HFFc6 (cell line): ENCODE measurements around the gene LTBP2. TPM values are rescaled to one million over a fixed set of nuclear protein-coding genes. Genes with fewer than 3 reads are reported as not detected.
A peak's percentile ranks its signal among the peaks of the same experiment; 100 is the strongest.

Experiments used
- DNase-seq: peaks from one replicate; pipeline ENCODE4 v3.0.0-alpha.2; 2018
- H3K27ac Mint-ChIP-seq: 2 replicates; pipeline ENCODE4 v1.8.0; 2020; ENCODE audit warnings: mild to moderate bottlenecking, mixed read lengths
- H3K27me3 Mint-ChIP-seq: 2 replicates; pipeline ENCODE4 v1.8.0; 2021; ENCODE audit warnings: mild to moderate bottlenecking, moderate library complexity, mixed read lengths; ENCODE audit not compliant: insufficient read depth
- H3K36me3 Mint-ChIP-seq: 2 replicates; pipeline ENCODE4 v1.8.0; 2021; ENCODE audit warnings: low read depth, mixed read lengths
- H3K4me1 Mint-ChIP-seq: 2 replicates; pipeline ENCODE4 v1.8.0; 2020; ENCODE audit warnings: low read depth, mixed read lengths
- H3K4me3 Mint-ChIP-seq: 2 replicates; pipeline ENCODE4 v1.8.0; 2020; ENCODE audit warnings: mild to moderate bottlenecking, moderate library complexity, mixed read lengths
- H3K9me3 Mint-ChIP-seq: 2 replicates; pipeline ENCODE4 v1.8.0; 2020; ENCODE audit warnings: mild to moderate bottlenecking, mixed read lengths
- CTCF ChIP-seq: fragments of 200-600 bp; sonication (generic); IDR thresholded peaks from 2 replicates; pipeline ENCODE4 v1.5.0; 2021; ENCODE audit warnings: antibody characterized with exemption, mild to moderate bottlenecking
- total RNA-seq, 6 experiments: library from RNA; stranded (reverse); fragmentation: NEBNext Ultra II Directional; extraction: Animal tissue kit (Norgen Biotek cat#: 25700); gene quantifications; 2 replicates in 1 of 6; 3 replicates in 5 of 6; pipeline ENCODE4 v1.2.3, GENCODE V29; 2021

The LTBP2 gene
- total RNA-seq, 6 experiments from 2014 or later: 109 to 165 (median 120) TPM

DNA sequence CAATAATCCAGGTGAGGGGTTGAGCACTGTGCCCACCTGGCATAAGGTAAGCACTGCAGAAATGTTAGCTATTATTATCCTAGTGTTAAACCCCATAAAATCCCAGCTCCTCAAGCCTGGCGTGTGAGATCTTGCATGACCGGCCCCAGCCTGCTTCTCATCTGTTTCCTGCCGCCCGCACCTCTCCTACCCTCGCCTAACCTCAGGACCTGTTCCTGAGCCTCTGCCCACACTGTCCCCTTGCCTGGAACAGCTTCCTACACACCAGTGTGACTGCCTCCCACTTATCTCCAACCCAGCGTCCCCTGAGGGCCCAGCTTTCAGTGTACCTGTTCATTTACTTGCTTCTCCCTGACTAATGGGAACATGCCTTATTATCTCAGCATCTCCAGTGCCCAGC is 93.8 kb downstream of the LTBP2 start:
- no peaks in the 10 kb centered on the region for H3K9me3 Mint-ChIP-seq
- H3K36me3 Mint-ChIP-seq: peaks cover 24% of the 10 kb centered on the region; the same call in 1 of the 2 replicates
- no peak overlapping the region for H3K27ac Mint-ChIP-seq
- no peak for TF ChIP-seq CTCF
- no peak for DNase-seq
- peaks cover 18% of the 10 kb centered on the region for H3K4me1 Mint-ChIP-seq
- peaks cover 4% of the 10 kb centered on the region for H3K27me3 Mint-ChIP-seq
- no peak overlapping the region for H3K4me3 Mint-ChIP-seq

DNA sequence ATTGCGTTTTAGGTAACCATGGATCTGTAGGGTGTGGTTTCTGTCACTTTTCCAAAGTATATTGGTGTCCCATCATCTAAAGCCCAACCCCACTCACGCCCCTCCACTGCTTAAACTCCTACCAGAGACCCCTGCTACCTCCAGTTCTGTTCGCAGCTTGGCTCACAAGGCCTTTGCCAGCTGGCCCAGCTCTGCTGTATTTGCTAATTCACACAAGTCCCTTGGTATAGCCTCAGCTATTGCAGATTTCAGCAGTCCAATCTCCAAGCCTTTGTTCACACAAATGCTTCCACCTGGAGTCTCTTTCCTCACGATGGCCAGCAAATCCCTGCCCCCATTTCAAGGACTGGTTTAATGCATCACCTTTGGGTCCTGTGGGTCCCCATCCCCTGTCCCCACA is 94.3 kb downstream of the LTBP2 start:
- no peak for DNase-seq
- Mint-ChIP-seq H3K27me3 (peaks cover 4% of the 10 kb centered on the region), H3K4me1 (peaks cover 18% of the 10 kb centered on the region), H3K9me3 (no peaks in the 10 kb centered on the region), H3K36me3 (peaks cover 26% of the 10 kb centered on the region), H3K4me3 (no peak overlapping the region), H3K27ac (no peak overlapping the region)
- TF ChIP-seq CTCF: no peak

GRCh38 chr14:74516451-74517160 is 95.4 kb downstream of the LTBP2 start:
- DNase-seq: peak; percentile 43
- Mint-ChIP-seq H3K4me1 (peaks cover 22% of the 10 kb centered on the region), H3K27me3 (peaks cover 4% of the 10 kb centered on the region; the same call in 1 of the 2 replicates), H3K36me3 (peaks cover 37% of the 10 kb centered on the region), H3K9me3 (no peaks in the 10 kb centered on the region), H3K4me3 (no peak overlapping the region), H3K27ac (peak overlapping the region; percentile 85)
- no peak for TF ChIP-seq CTCF

DNA sequence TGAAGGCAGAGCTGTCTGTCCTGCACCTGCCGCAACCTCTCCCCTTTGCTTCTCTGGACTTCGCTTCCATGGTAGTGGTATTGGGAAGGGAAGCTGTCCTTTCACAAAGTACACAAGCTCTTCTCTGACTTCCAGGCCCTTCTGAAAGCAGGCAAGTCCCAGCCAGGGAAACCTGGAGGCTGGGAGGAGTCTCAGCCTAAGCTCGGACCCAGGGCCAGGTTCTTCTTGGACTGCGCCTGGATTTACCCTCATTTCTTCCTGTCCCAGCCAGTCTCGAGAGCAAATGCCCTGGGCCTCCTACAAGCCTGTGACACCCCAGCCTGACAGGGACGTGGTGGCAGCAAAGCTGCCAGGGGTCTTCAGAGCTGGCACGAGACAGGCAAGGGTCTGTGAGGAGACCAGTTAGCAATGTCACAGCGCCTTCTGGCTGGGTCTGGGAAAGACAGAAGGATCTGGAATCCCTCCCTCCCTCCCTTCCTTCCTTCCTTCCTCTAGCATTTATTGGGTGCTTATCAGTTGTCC is 96.1 kb downstream of the LTBP2 start:
- Mint-ChIP-seq H3K36me3 (peaks cover 37% of the 10 kb centered on the region), H3K4me3 (no peak overlapping the region), H3K27ac (peak overlapping the region; percentile 85; the same call in 1 of the 2 replicates), H3K4me1 (peaks cover 29% of the 10 kb centered on the region), H3K9me3 (no peaks in the 10 kb centered on the region), H3K27me3 (peaks cover 4% of the 10 kb centered on the region; the same call in 1 of the 2 replicates)
- no peak for DNase-seq
- no peak for TF ChIP-seq CTCF

GRCh38 chr14:74514471-74514941 is 97.5 kb downstream of the LTBP2 start:
- Mint-ChIP-seq H3K27ac (no peak overlapping the region), H3K27me3 (peaks cover 4% of the 10 kb centered on the region; the same call in 1 of the 2 replicates), H3K4me1 (peaks cover 36% of the 10 kb centered on the region), H3K4me3 (no peak overlapping the region), H3K36me3 (peaks cover 37% of the 10 kb centered on the region), H3K9me3 (no peaks in the 10 kb centered on the region)
- no peak for DNase-seq
- no peak for TF ChIP-seq CTCF
